Esophagus muscularis mucosa (tissue), 3 donors: ENCODE measurements around the gene DISC1.

Experiments used
- CTCF ChIP-seq, 3 experiments: fragments of 200-600 bp in 2 of 3; fragments of 450-650 bp in 1 of 3; sonication (generic) in 2 of 3; IDR thresholded peaks; one replicate each; pipeline ENCODE4 v1.5.1; 2017 to 2019; ENCODE audit warnings: antibody characterized with exemption in 3 of 3, mild to moderate bottlenecking in 2 of 3, moderate library complexity in 1 of 3
- EP300 ChIP-seq: sonication (generic); formaldehyde crosslinking; IDR thresholded peaks from one replicate; pipeline ENCODE4 v1.6.1; 2017; ENCODE audit warnings: antibody characterized with exemption

- no peak for TF ChIP-seq CTCF (IDR thresholded peaks at IDR 0.05)
- TF ChIP-seq EP300, result no peak
These were observed 48.0 kb downstream of the DISC1 start for GRCh38 chr1:231674575-231674974.
